Neural crest cell (in vitro differentiated cells): ENCODE measurements around the gene ZNF438. TPM values are rescaled to one million over a fixed set of nuclear protein-coding genes. Genes with fewer than 3 reads are reported as not detected.

Experiments
- DNase-seq: peaks from one replicate; pipeline ENCODE4 v3.0.0; 2021; ENCODE audit warnings: low read depth, mixed read lengths, low spot score
- H3K27ac Mint-ChIP-seq: one replicate; pipeline ENCODE4 v1.8.0; 2021; ENCODE audit warnings: mild to moderate bottlenecking, mixed read lengths; ENCODE audit not compliant: unreplicated experiment
- H3K27me3 Mint-ChIP-seq: 2 replicates; pipeline ENCODE4 v1.8.0; 2021; ENCODE audit warnings: low read depth, mild to moderate bottlenecking, mixed read lengths
- H3K36me3 Mint-ChIP-seq: 2 replicates; pipeline ENCODE4 v1.8.0; 2021; ENCODE audit warnings: low read depth, mild to moderate bottlenecking, mixed read lengths
- H3K4me1 Mint-ChIP-seq: 2 replicates; pipeline ENCODE4 v1.8.0; 2021; ENCODE audit warnings: mixed read lengths
- H3K4me3 Mint-ChIP-seq: one replicate; pipeline ENCODE4 v1.8.0; 2021; ENCODE audit warnings: mild to moderate bottlenecking, mixed read lengths
- H3K9me3 Mint-ChIP-seq: 2 replicates; pipeline ENCODE4 v1.8.0; 2021; ENCODE audit warnings: mixed read lengths
- total RNA-seq: library from RNA; stranded (reverse); gene quantifications from 2 replicates; pipeline ENCODE4 v1.2.1, GENCODE V29; 2021
- TF ChIP-seq, protein P1 (sequence below): fragments of 200-600 bp; sonication (generic); conservative IDR thresholded peaks from 2 replicates; pipeline ENCODE4 v1.5.0; 2021; ENCODE audit warnings: antibody characterized with exemption, mild to moderate bottlenecking

ZNF438 gene
- total RNA-seq, 1 donor from 2014 or later: 3.5 TPM

GRCh38 chr10:30830315-30831230 is 201.1 kb downstream of the ZNF438 start:
- TF ChIP-seq, protein P1, sequence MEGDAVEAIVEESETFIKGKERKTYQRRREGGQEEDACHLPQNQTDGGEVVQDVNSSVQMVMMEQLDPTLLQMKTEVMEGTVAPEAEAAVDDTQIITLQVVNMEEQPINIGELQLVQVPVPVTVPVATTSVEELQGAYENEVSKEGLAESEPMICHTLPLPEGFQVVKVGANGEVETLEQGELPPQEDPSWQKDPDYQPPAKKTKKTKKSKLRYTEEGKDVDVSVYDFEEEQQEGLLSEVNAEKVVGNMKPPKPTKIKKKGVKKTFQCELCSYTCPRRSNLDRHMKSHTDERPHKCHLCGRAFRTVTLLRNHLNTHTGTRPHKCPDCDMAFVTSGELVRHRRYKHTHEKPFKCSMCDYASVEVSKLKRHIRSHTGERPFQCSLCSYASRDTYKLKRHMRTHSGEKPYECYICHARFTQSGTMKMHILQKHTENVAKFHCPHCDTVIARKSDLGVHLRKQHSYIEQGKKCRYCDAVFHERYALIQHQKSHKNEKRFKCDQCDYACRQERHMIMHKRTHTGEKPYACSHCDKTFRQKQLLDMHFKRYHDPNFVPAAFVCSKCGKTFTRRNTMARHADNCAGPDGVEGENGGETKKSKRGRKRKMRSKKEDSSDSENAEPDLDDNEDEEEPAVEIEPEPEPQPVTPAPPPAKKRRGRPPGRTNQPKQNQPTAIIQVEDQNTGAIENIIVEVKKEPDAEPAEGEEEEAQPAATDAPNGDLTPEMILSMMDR: no peak
- Mint-ChIP-seq H3K4me3 (no peak overlapping the region), H3K27ac (no peak overlapping the region), H3K4me1 (peaks cover 16% of the 10 kb centered on the region), H3K9me3 (no peaks in the 10 kb centered on the region), H3K36me3 (no peaks in the 10 kb centered on the region), H3K27me3 (no peaks in the 10 kb centered on the region)
- DNase-seq: no peak

- Mint-ChIP-seq H3K9me3 (no peaks in the 10 kb centered on the region), H3K4me3 (no peak overlapping the region), H3K27ac (no peak overlapping the region), H3K4me1 (peaks cover 16% of the 10 kb centered on the region), H3K27me3 (no peaks in the 10 kb centered on the region), H3K36me3 (no peaks in the 10 kb centered on the region)
- DNase-seq: no peak
- TF ChIP-seq, protein P1: no peak
Observed at GRCh38 chr10:30829901-30830300, 201.8 kb downstream of the ZNF438 start.

GRCh38 chr10:30828680-30829079 is 203.0 kb downstream of the ZNF438 start:
- H3K36me3 Mint-ChIP-seq: no peaks in the 10 kb centered on the region
- no peak overlapping the region for H3K4me3 Mint-ChIP-seq
- H3K27me3 Mint-ChIP-seq: no peaks in the 10 kb centered on the region
- no peak for DNase-seq
- no peak overlapping the region for H3K27ac Mint-ChIP-seq
- TF ChIP-seq, protein P1: no peak
- H3K9me3 Mint-ChIP-seq: no peaks in the 10 kb centered on the region
- peaks cover 16% of the 10 kb centered on the region for H3K4me1 Mint-ChIP-seq

DNA sequence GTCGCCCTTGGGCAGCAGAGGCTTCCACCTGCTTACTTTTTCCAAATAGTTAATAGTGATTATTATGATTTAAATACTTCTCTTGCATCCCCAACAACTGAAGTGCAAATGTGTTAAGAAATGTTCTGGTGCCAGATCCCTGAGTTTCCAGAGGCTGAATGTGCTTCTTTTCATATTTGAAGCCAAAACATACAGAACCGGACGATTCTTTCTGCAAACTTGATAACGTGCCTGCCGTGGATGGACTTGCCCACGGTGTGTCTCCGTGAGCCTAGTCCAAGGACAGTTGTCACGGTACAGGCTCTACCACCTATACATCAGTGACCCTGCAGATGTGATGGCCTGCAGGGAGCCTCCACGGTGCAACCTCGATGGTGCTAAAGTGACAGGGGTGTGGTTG is 203.5 kb downstream of the ZNF438 start:
- Mint-ChIP-seq H3K9me3 (no peaks in the 10 kb centered on the region), H3K4me1 (peaks cover 16% of the 10 kb centered on the region), H3K27ac (no peak overlapping the region), H3K27me3 (no peaks in the 10 kb centered on the region), H3K36me3 (no peaks in the 10 kb centered on the region), H3K4me3 (no peak overlapping the region)
- no peak for DNase-seq
- TF ChIP-seq, protein P1: no peak

DNA sequence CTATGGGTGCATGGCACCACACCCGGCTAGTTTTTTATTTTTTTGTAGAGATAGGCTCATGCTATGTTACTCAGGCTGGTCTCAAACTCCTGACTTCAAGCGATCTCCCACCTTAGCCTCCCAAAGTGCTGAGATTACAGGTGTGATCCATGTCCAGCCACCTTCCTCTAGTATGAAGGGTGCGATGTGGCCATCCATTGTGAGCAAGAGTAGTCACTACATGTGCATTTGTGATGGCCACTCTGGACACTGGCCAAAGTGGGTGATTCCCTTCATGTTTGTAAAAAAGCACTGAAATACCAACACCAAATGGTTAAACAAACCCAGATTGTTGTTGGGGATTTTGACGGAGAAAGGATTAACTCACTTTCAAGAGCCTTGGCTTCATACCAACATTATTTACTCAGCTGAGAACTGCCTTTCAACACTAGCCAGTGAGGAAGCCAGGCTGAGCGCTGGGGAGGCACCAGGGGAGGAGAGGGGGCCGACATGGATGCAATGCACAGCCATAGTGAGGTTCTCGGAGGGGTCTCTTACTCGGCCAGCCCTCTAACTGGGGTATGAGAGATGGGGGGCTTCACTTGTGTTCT is 204.0 kb downstream of the ZNF438 start:
- no peak overlapping the region for H3K27ac Mint-ChIP-seq
- H3K9me3 Mint-ChIP-seq: no peaks in the 10 kb centered on the region
- H3K4me1 Mint-ChIP-seq: peaks cover 13% of the 10 kb centered on the region
- no peaks in the 10 kb centered on the region for H3K36me3 Mint-ChIP-seq
- no peak for DNase-seq
- H3K4me3 Mint-ChIP-seq: no peak overlapping the region
- TF ChIP-seq, protein P1: no peak
- H3K27me3 Mint-ChIP-seq: no peaks in the 10 kb centered on the region
